ENCODE data around the gene VGLL4. TPM values are rescaled to one million over a fixed set of nuclear protein-coding genes. Genes with fewer than 3 reads are reported as not detected.

VGLL4 gene
- total RNA-seq, 1 experiment from 2014 or later = 42.1 TPM

GRCh38 chr3:11605398-11605797 lies 38.3 kb downstream of the VGLL4 start:
- H3T11ph ChIP-seq (ENCODE audit: low read length) = no peak overlapping the region
- H3K4me1 ChIP-seq (ENCODE audit: insufficient read depth, low read length) = peaks cover 13% of the 10 kb centered on the region; the same call in 1 of the 2 replicates
- no peak overlapping the region for H3K4ac ChIP-seq (ENCODE audit: low read depth, low read length)
- Mint-ChIP-seq H3K36me3 (ENCODE audit: insufficient read depth in 1 of 3, low read depth in 3 of 3) (peaks cover 5 to 19% (median 11%) of the 10 kb centered on the region in 3 experiments; a peak in 5 of 7 replicates), H3K27me3 (ENCODE audit: low read depth) (no peaks in the 10 kb centered on the region), H3K9me3 (no peaks in the 10 kb centered on the region), H3K27ac (peak overlapping the region in 2 of 3 experiments; percentile 24 to 49; a peak in 4 of 7 replicates), H3K4me3 (0 out of 5 replicates have a peak overlapping the region, but pooled peaks of 1 of the 2 experiments have one; percentile 6), H3K4me1 (peaks cover 71 to 80% of the 10 kb centered on the region in 2 experiments)
- no peak overlapping the region for H4K91ac ChIP-seq (ENCODE audit: insufficient read length, low read depth, low read length)
- H2BK12ac ChIP-seq (ENCODE audit: insufficient read length, low read depth, low read length) = no peak overlapping the region
- H2BK15ac ChIP-seq (ENCODE audit: low read depth, low read length) = no peak overlapping the region
- H4K5ac ChIP-seq (ENCODE audit: insufficient read length, low read depth, low read length) = no peak overlapping the region
- H2AFZ ChIP-seq (ENCODE audit: low read length) = no peak overlapping the region
- H3K27ac ChIP-seq (ENCODE audit: insufficient read length, low read depth, low read length) = no peak overlapping the region
- H4K20me1 ChIP-seq (ENCODE audit: control insufficient read depth, insufficient read depth, insufficient read length) = no peaks in the 10 kb centered on the region
- H3K4me2 ChIP-seq (ENCODE audit: insufficient read depth, insufficient read length, low read length) = no peak overlapping the region
- H3K79me2 ChIP-seq (ENCODE audit: insufficient read depth, low read length) = peaks cover 16% of the 10 kb centered on the region; the same call in 1 of the 2 replicates
- no peaks in the 10 kb centered on the region for H3K27me3 ChIP-seq (ENCODE audit: insufficient read depth, low read length)
- H3K56ac ChIP-seq (ENCODE audit: insufficient read length, low read depth, low read length) = no peak overlapping the region
- H3K9me3 ChIP-seq (ENCODE audit: control insufficient read depth, low read depth, low read length) = no peaks in the 10 kb centered on the region
- no peak overlapping the region for H3K9ac ChIP-seq (ENCODE audit: extremely low read depth, insufficient read length, low read length)
- H3K14ac ChIP-seq (ENCODE audit: insufficient read depth, low read length) = no peak overlapping the region
- H3K23ac ChIP-seq (ENCODE audit: insufficient read length, low read depth, low read length) = no peak overlapping the region
- no peaks in the 10 kb centered on the region for H3K23me2 ChIP-seq (ENCODE audit: insufficient read length, low read depth, low read length, poor library complexity, severe bottlenecking)
- no peak for DNase-seq
- no CpG with 5 or more reads among the region's 1 CpG for WGBS (ENCODE audit: extremely low coverage, insufficient read length, low lambda C conversion rate)
- no peak overlapping the region for H4K8ac ChIP-seq (replicated peaks; ENCODE audit: insufficient read length, low read depth, low read length)
- H2BK120ac ChIP-seq (ENCODE audit: low read depth, low read length, poor library complexity, severe bottlenecking) = peak overlapping the region; percentile 11
- H3K18ac ChIP-seq (ENCODE audit: insufficient read length, low read depth, low read length) = no peak overlapping the region
- no peak overlapping the region for H2AK5ac ChIP-seq (ENCODE audit: insufficient read length, low read length)
- TF ChIP-seq CTCF (conservative IDR thresholded peaks at IDR 0.05) = no peak
- no peak overlapping the region for H2BK20ac ChIP-seq (ENCODE audit: low read depth, low read length, poor library complexity, severe bottlenecking)
- H2BK5ac ChIP-seq (ENCODE audit: insufficient read length, low read length) = no peak overlapping the region
- peaks cover 3% of the 10 kb centered on the region for H3K79me1 ChIP-seq (ENCODE audit: insufficient read depth, low read depth, low read length, poor library complexity, severe bottlenecking)

Data from H9 (cell line).